ENCODE results near the gene IER5L.

The IER5L gene

GRCh38 chr9:129187042-129187441 lies 9.0 kb upstream of the IER5L start:
- no peak for DNase-seq (ENCODE audit: low read depth)
- no peak for TF ChIP-seq CTCF (conservative IDR thresholded peaks at IDR 0.05; ENCODE audit: low read depth, low read length)
- H3K4me3 ChIP-seq (ENCODE audit: low read length) = no peak overlapping the region

GRCh38 chr9:129185991-129186390 lies 7.9 kb upstream of the IER5L start:
- no peak for DNase-seq (ENCODE audit: low read depth)
- no peak for TF ChIP-seq CTCF (conservative IDR thresholded peaks at IDR 0.05; ENCODE audit: low read depth, low read length)

GRCh38 chr9:129185402-129185801 lies 7.3 kb upstream of the IER5L start:
- no peak overlapping the region for H3K4me3 ChIP-seq (ENCODE audit: low read length)
- no peak for TF ChIP-seq CTCF (conservative IDR thresholded peaks at IDR 0.05; ENCODE audit: low read depth, low read length)
- no peak for DNase-seq (ENCODE audit: low read depth)

More at GRCh38 chr9:129185991-129186390, 7.9 kb upstream of the IER5L start:
- H3K4me3 ChIP-seq (ENCODE audit: low read length) = no peak overlapping the region

GRCh38 chr9:129184596-129185122 lies 6.6 kb upstream of the IER5L start:
- no peak for DNase-seq (ENCODE audit: low read depth)
- no peak for TF ChIP-seq CTCF (conservative IDR thresholded peaks at IDR 0.05; ENCODE audit: low read depth, low read length)
- H3K4me3 ChIP-seq (ENCODE audit: low read length) = no peak overlapping the region

GRCh38 chr9:129184219-129184524 lies 6.1 kb upstream of the IER5L start:
- no peak for TF ChIP-seq CTCF (conservative IDR thresholded peaks at IDR 0.05; ENCODE audit: low read depth, low read length)
- no peak overlapping the region for H3K4me3 ChIP-seq (ENCODE audit: low read length)
- DNase-seq (ENCODE audit: low read depth) = no peak

- no peak for DNase-seq (ENCODE audit: low read depth)
- H3K4me3 ChIP-seq (ENCODE audit: low read length) = no peak overlapping the region
- TF ChIP-seq CTCF (conservative IDR thresholded peaks at IDR 0.05; ENCODE audit: low read depth, low read length) = no peak
Observed at GRCh38 chr9:129183495-129184218, 5.6 kb upstream of the IER5L start.

All from retinal pigment epithelial cell (primary cell).